OCI-LY7 (cell line): ENCODE results near the gene SETD7. TPM values are rescaled to one million over a fixed set of nuclear protein-coding genes. Genes with fewer than 3 reads are reported as not detected.
A peak's percentile ranks its signal among the peaks of the same experiment; 100 is the strongest.

Experiments used
- BruUV-seq: library from RNA; stranded (reverse); fragments of 400-500 nt; replicated peaks from 2 replicates; lab custom pipeline; 2021; lab: Mats Ljungman, UMichigan
- CTCF ChIA-PET: fragments of 300-600 bp; sonication (Branson Sonifier 250); formaldehyde crosslinking; loops from one replicate; lab custom pipeline; 2022; ENCODE audit warnings: antibody characterized with exemption; ENCODE audit not compliant: unreplicated experiment; lab: Charles Lee
- POLR2A ChIA-PET: fragments of 300-600 bp; sonication (Branson Sonifier 250); formaldehyde crosslinking; loops from one replicate; lab custom pipeline; 2022; ENCODE audit warnings: antibody characterized with exemption; lab: Charles Lee
- DNase-seq: peaks from one replicate; pipeline ENCODE4 v3.0.0-alpha.2; 2015; ENCODE audit warnings: low spot score
- H2AFZ ChIP-seq: fragments of 200-600 bp; sonication (generic), shearing (Covaris generic); 2 replicates; pipeline ENCODE4 v1.6.1; 2014; ENCODE audit warnings: mild to moderate bottlenecking, antibody characterized with exemption, low read length, moderate library complexity
- H3K27ac ChIP-seq: fragments of 200-600 bp; sonication (generic); 2 replicates; pipeline ENCODE4 v1.5.1; 2014; ENCODE audit warnings: mixed run types, low read depth, mild to moderate bottlenecking, moderate library complexity, low read length, inconsistent platforms; ENCODE audit not compliant: poor library complexity, severe bottlenecking
- H3K36me3 ChIP-seq: fragments of 200-600 bp; sonication (generic); 2 replicates; pipeline ENCODE4 v1.6.1; 2014; ENCODE audit warnings: mild to moderate bottlenecking, antibody characterized with exemption, low read length, moderate library complexity, mixed read lengths; ENCODE audit not compliant: insufficient read depth
- H3K4me1 ChIP-seq: fragments of 200-600 bp; sonication (generic); 2 replicates; pipeline ENCODE4 v1.5.1; 2014; ENCODE audit warnings: mild to moderate bottlenecking, low read length; ENCODE audit not compliant: insufficient read depth, poor library complexity, severe bottlenecking
- H3K4me2 ChIP-seq: fragments of 200-600 bp; sonication (generic); 2 replicates; pipeline ENCODE4 v1.6.1; 2014; ENCODE audit warnings: mild to moderate bottlenecking, low read length
- H3K4me3 ChIP-seq: fragments of 200-600 bp; sonication (generic); 2 replicates; pipeline ENCODE4 v1.5.1; 2014; ENCODE audit warnings: mild to moderate bottlenecking, low read depth, low read length; ENCODE audit not compliant: poor library complexity, severe bottlenecking
- H3K79me2 ChIP-seq: fragments of 200-600 bp; sonication (generic); 2 replicates; pipeline ENCODE4 v1.6.1; 2016; ENCODE audit warnings: low read depth, mild to moderate bottlenecking, low read length, moderate library complexity, mixed read lengths; ENCODE audit not compliant: insufficient read depth
- H3K9me2 ChIP-seq: fragments of 200-600 bp; sonication (generic); 2 replicates; pipeline ENCODE4 v1.6.1; 2016; ENCODE audit warnings: mild to moderate bottlenecking, low read length, mixed read lengths; ENCODE audit not compliant: insufficient read depth
- H3K9me3 ChIP-seq: fragments of 200-600 bp; sonication (generic); 2 replicates; pipeline ENCODE4 v1.6.1; 2014; ENCODE audit warnings: mild to moderate bottlenecking, mixed run types, low read length, mixed read lengths
- H4K20me1 ChIP-seq: fragments of 200-600 bp; sonication (generic); 2 replicates; pipeline ENCODE4 v1.6.1; 2014; ENCODE audit warnings: mild to moderate bottlenecking, antibody characterized with exemption, low read length, moderate library complexity, mixed read lengths; ENCODE audit not compliant: insufficient read depth
- CTCF ChIP-seq: fragments of 200-600 bp; sonication (generic); conservative IDR thresholded peaks from 2 replicates; pipeline ENCODE4 v1.5.1; 2014; ENCODE audit warnings: mild to moderate bottlenecking, antibody characterized with exemption, low read length, moderate library complexity, mixed read lengths
- EZH2phosphoT487 ChIP-seq: fragments of 200-600 bp; sonication (generic); IDR thresholded peaks from 2 replicates; pipeline ENCODE4 v1.6.1; 2018; ENCODE audit warnings: low read depth, borderline replicate concordance, mild to moderate bottlenecking, mixed run types, antibody characterized with exemption, low read length, moderate library complexity, mixed read lengths
- intact Hi-C: fragments of 100-400 bp; cut with micrococcal nuclease; formaldehyde crosslinking; loops from one replicate; pipeline ENCODE4 v1.10.0; 2022; ENCODE audit not compliant: unreplicated experiment
- total RNA-seq, 2 experiments: library from RNA; depleted of rRNA in 1 of 2; stranded (reverse); fragments of >200 nt in 1 of 2; shearing (Covaris generic) in 1 of 2; gene quantifications; 2 replicates each; pipeline ENCODE4 v1.2.3, GENCODE V29; 2014 to 2022

The SETD7 gene
- total RNA-seq, 2 experiments from 2014 or later, result 17.6 to 37.3 TPM

- Histone ChIP-seq H4K20me1 (peaks cover 30% of the 10 kb centered on the region), H3K4me3 (peak overlapping the region; percentile 81), H3K9me3 (no peaks in the 10 kb centered on the region), H3K79me2 (peaks cover 33% of the 10 kb centered on the region), H3K36me3 (peaks cover 15% of the 10 kb centered on the region), H3K4me2 (peak overlapping the region; percentile 86), H2AFZ (peak overlapping the region; percentile 53), H3K27ac (peak overlapping the region; percentile 87), H3K4me1 (peaks cover 69% of the 10 kb centered on the region), H3K9me2 (no peaks in the 10 kb centered on the region)
- intact Hi-C loops, result loop anchor here (1.0 to 10.0 kb wide), 10 partner anchors 104 to 1250 kb away; partner anchors contain the start of genes ELF2, MAML3, NOCT and TBC1D9
- peak; percentile 91 for DNase-seq
- TF ChIP-seq EZH2phosphoT487, result no peak
- peak; percentile 39 for TF ChIP-seq CTCF
- ChIA-PET CTCF (interaction anchor here (0.5 to 1.4 kb wide), 2 partner anchors 12 to 104 kb away, joined by 4 to 5 read pairs; no protein-coding TSS in a partner anchor), POLR2A (interaction anchor here (0.6 to 2.7 kb wide), 18 partner anchors 9 to 385 kb away, joined by 3 to 10 read pairs (median 3); partner anchors contain the start of gene RAB33B)
- BruUV-seq, result no TSS peak
Observed at GRCh38 chr4:139556724-139557555, 921 bp upstream of the SETD7 start.

GRCh38 chr4:139555705-139556070 is 331 bp downstream of the SETD7 start:
- H3K4me2 ChIP-seq, result peak overlapping the region; percentile 86
- H3K27ac ChIP-seq, result peak overlapping the region; percentile 87
- ChIA-PET CTCF (interaction anchor here (1.4 kb wide), 1 partner anchor 103 kb away, joined by 5 read pairs; no protein-coding TSS in a partner anchor), POLR2A (interaction anchor here (0.9 to 2.7 kb wide), 8 partner anchors 11 to 520 kb away, joined by 3 to 10 read pairs (median 4); partner anchors contain the start of gene RAB33B)
- H3K9me2 ChIP-seq, result no peaks in the 10 kb centered on the region
- peaks cover 72% of the 10 kb centered on the region for H3K4me1 ChIP-seq
- H3K4me3 ChIP-seq, result peak overlapping the region; percentile 81
- intact Hi-C loops, result loop anchor here (1.0 to 10.0 kb wide), 9 partner anchors 258 to 1252 kb away; partner anchors contain the start of genes ELF2, MAML3, NOCT and TBC1D9
- H3K36me3 ChIP-seq, result peaks cover 15% of the 10 kb centered on the region
- no peak for TF ChIP-seq EZH2phosphoT487
- no peak for TF ChIP-seq CTCF
- no peaks in the 10 kb centered on the region for H3K9me3 ChIP-seq
- no TSS peak for BruUV-seq
- H2AFZ ChIP-seq, result peak overlapping the region; percentile 53; the same call in 1 of the 2 replicates
- H4K20me1 ChIP-seq, result peaks cover 36% of the 10 kb centered on the region
- H3K79me2 ChIP-seq, result peaks cover 45% of the 10 kb centered on the region
- no peak for DNase-seq
